BJ (cell line): ENCODE data around the gene RCOR1. TPM values are rescaled to one million over a fixed set of nuclear protein-coding genes. Genes with fewer than 3 reads are reported as not detected.

Source experiments
- CTCF ChIA-PET: fragments of 350-600 bp; formaldehyde crosslinking; extraction: SDS; loops from one replicate; lab custom pipeline; 2021; ENCODE audit warnings: antibody characterized with exemption, inconsistent platforms; lab: Yijun Ruan, JAX
- POLR2A ChIA-PET: fragments of 300-600 bp; sonication (Branson Sonifier 250); formaldehyde crosslinking; extraction: SDS; loops from one replicate; lab custom pipeline; 2021; ENCODE audit warnings: antibody characterized with exemption; lab: Charles Lee
- DNase-seq: peaks from one replicate; pipeline ENCODE4 v3.0.0-alpha.2; 2011; ENCODE audit warnings: low read depth
- H3K27me3 ChIP-seq: 2 replicates; pipeline ENCODE4 v1.6.0; 2011; ENCODE audit warnings: low read length; ENCODE audit not compliant: control insufficient read depth, insufficient read depth
- H3K36me3 ChIP-seq: 2 replicates; pipeline ENCODE4 v1.5.1; 2011; ENCODE audit warnings: low read length; ENCODE audit not compliant: control insufficient read depth, insufficient read depth
- H3K4me3 ChIP-seq: 2 replicates; pipeline ENCODE4 v1.5.1; 2011; ENCODE audit warnings: low read depth, mild to moderate bottlenecking, control low read depth, low read length
- polyA plus RNA-seq: library from polyadenylated mRNA; depleted of rRNA; stranded (reverse); fragments of >200 nt; gene quantifications from 2 replicates; pipeline ENCODE4 v1.2.3, GENCODE V29; 2011
- TF ChIP-seq, protein P1 (sequence below): IDR thresholded peaks from 2 replicates; pipeline ENCODE4 v1.5.1; 2011; ENCODE audit warnings: low read depth, mild to moderate bottlenecking, control low read depth, inconsistent platforms, low read length, moderate library complexity; ENCODE audit not compliant: insufficient read depth

The RCOR1 gene
- polyA plus RNA-seq, 1 experiment = 7.9 TPM

DNA sequence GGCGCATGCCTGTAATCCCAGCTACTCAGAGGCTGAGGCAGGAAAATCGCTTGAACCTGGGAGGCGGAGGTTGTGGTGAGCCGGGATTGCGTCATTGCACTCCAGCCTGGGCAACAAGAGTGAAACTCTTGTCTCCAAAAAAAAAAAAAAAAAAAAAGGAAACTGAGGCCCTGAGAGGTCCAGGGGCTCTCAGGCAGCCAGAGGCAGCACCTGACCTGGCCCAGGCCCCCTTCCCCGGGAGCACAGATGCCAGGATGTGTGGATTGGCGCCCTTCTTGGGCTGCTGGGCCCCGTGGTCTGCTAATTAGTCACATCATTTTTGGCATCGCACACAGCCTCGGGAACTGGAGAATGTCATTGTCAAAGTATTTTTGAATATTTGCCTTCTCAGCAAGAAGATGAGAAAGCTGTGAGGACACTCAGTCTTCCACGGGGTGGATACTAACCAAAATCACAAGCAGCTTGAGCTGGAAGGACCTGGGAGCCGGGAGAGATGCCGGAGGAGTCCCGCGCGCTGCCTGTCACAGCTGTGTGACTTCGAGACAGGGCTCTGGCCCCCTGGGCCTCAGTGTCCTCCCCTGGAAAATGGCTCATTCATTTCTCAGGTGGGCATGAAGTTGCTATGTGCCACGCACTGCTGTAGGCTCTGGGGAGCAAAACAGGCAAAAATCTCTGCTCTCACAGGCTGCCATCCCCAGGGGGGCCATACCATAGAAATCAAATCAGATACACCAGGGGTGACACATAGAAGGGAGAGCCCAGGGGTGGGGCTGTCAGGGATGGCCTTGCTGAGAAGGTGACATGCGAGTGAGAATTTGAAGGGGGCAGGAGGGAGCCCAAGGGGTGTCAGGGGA, 12.5 kb upstream of the RCOR1 start:
- TF ChIP-seq, protein P1, sequence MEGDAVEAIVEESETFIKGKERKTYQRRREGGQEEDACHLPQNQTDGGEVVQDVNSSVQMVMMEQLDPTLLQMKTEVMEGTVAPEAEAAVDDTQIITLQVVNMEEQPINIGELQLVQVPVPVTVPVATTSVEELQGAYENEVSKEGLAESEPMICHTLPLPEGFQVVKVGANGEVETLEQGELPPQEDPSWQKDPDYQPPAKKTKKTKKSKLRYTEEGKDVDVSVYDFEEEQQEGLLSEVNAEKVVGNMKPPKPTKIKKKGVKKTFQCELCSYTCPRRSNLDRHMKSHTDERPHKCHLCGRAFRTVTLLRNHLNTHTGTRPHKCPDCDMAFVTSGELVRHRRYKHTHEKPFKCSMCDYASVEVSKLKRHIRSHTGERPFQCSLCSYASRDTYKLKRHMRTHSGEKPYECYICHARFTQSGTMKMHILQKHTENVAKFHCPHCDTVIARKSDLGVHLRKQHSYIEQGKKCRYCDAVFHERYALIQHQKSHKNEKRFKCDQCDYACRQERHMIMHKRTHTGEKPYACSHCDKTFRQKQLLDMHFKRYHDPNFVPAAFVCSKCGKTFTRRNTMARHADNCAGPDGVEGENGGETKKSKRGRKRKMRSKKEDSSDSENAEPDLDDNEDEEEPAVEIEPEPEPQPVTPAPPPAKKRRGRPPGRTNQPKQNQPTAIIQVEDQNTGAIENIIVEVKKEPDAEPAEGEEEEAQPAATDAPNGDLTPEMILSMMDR = no peak
- DNase-seq = peak; percentile 62
- CTCF ChIA-PET = interaction anchor here (0.5 to 2.0 kb wide), 7 partner anchors 8 to 485 kb away, joined by 3 to 5 read pairs (median 3); no protein-coding TSS in a partner anchor
- Histone ChIP-seq H3K4me3 (no peak overlapping the region), H3K27me3 (no peaks in the 10 kb centered on the region), H3K36me3 (no peaks in the 10 kb centered on the region)
- POLR2A ChIA-PET = interaction anchor here (0.7 kb wide), 1 partner anchor 15 kb away, joined by 13 read pairs; no protein-coding TSS in a partner anchor

DNA sequence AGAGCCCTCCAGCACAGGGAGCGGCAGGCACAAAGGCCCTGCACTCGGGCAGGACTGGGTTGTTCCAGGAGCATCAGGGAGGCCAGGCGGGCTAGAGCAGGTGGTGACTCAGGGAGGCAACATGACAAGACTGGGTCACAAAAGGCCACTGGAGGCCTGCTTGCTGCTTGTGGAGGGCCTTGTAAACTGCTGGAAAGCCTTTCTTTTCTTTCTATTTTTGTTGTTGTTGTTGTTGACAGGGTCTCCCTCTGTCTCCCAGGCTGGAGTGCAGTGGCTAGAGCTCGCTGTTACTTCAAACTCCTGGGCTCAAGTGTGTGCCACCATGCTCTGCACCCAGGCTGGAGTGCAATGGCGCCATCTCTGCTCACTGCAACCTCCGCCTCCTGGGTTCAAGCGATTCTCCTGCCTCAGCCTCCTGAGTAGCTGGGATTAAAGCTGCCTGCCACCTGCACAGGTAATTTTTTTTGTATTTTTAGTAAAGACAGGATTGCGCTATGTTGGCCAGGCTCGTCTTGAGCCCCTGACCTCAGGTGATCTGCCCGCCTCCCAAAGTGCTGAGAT, 11.8 kb upstream of the RCOR1 start:
- POLR2A ChIA-PET = no interaction called here
- H3K36me3 ChIP-seq = no peaks in the 10 kb centered on the region

DNA sequence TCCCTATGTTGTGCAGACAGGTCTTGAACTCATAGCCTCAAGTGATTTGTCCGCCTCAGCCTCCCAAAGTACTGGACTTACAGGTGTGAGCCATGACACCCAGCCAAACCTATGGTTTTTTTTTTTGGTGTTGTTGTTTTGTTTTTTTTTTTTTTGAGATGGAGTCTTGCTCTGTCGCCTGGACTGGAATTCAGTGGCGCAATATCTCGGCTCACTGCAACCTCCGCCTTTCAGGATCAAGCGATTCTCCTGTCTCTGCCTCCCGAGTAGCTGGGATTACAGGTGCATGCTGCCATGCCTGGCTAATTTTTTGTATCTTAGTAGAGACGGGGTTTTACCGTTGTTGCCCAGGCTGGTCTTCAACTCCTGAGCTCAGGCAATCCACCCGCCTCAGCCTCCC, 11.3 kb upstream of the RCOR1 start:
- DNase-seq = no peak
- Histone ChIP-seq H3K4me3 (no peak overlapping the region), H3K27me3 (no peaks in the 10 kb centered on the region), H3K36me3 (no peaks in the 10 kb centered on the region)
- TF ChIP-seq, protein P1 = no peak
- ChIA-PET CTCF (interaction anchor here (0.6 to 1.7 kb wide), 2 partner anchors 10 to 16 kb away, joined by 3 to 5 read pairs; no protein-coding TSS in a partner anchor), POLR2A (no interaction called here)

More for the DNA sequence above, 11.8 kb upstream of the RCOR1 start:
- TF ChIP-seq, protein P1 = no peak
- CTCF ChIA-PET = interaction anchor here (1.0 to 2.0 kb wide), 3 partner anchors 11 to 56 kb away, joined by 3 to 5 read pairs (median 5); no protein-coding TSS in a partner anchor
- no peaks in the 10 kb centered on the region for H3K27me3 ChIP-seq
- no peak overlapping the region for H3K4me3 ChIP-seq
- DNase-seq = no peak

DNA sequence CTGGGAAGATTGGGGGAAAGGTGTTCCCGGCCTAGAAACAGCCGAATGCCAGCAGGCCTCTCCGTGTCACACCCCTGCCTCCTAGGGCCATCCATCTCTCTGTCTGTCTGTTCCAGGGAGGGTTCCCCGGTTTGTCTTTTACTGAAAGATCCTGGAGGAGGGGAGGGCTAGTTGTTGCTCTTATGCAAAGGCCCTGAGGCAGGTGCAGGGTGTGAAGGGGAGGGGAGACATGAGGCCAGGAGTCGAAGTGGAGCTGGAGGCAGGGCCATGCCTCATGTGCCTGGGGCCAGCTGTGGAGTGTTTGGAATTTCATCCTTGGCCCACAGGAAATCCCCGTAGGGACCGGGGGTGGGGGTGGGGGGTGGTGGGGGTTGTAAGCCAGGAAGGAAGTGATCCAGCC, 8.7 kb upstream of the RCOR1 start:
- TF ChIP-seq, protein P1 = no peak
- DNase-seq = no peak
- H3K4me3 ChIP-seq = no peak overlapping the region
- ChIA-PET CTCF (interaction anchor here (0.9 to 2.1 kb wide), 2 partner anchors 11 to 59 kb away, joined by 3 to 6 read pairs; no protein-coding TSS in a partner anchor), POLR2A (no interaction called here)
- no peaks in the 10 kb centered on the region for H3K36me3 ChIP-seq
- no peaks in the 10 kb centered on the region for H3K27me3 ChIP-seq
